Activated naive CD4-positive, alpha-beta T cell treated with anti-CD3 and anti-CD28 coated beads, Interleukin-2, amount 50 U/mL, for 16 hours (primary cell): ENCODE measurements around the gene ARPC2.

Experiments used
- DNase-seq: peaks from one replicate; pipeline ENCODE4 v3.0.0-alpha.2; 2020

Gene ARPC2

DNA sequence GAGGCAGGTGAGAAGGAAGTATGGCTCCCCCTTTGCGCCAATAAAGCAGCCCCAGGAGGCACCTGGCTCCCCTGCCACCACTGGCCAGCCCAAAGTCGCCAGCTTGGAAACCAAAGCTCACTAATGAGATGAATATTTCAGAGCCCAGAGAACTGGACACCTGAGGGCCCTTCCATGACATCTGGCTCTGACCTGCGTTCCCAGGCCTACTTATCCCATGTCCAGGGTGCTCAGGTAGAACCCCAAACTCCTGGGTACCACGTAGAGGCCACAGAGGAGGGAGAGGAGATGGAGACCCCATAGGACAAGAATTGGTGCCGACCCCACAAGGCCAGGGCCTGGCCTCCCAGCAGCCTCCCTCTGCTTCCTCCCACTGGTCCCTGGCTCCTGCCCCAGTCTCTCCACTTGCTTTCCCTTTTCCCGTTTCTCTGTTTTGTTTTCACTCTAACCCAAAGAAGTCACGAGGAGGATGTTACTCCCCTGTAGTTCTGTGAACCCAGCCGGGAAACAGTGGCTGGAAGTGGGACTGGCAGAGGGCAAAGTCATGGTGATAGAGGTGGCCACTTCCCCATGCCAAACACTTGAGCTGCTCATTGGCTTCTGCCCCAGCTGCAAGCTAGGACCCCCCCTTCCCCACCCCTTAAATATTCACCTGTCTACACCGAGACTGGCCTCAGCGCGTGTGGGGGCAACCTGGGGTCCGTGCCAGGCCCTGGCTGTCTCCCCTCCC, 74.5 kb downstream of the ARPC2 start:
- no peak for DNase-seq

- DNase-seq: peak; percentile 81
Observed at GRCh38 chr2:218292048-218293014, 75.3 kb downstream of the ARPC2 start, which contains the start of gene TMBIM1. Gene TMBIM1 (minus strand): TSS chr2:218292503. CDS start chr2:218282141, 10,362 bp downstream.

DNA sequence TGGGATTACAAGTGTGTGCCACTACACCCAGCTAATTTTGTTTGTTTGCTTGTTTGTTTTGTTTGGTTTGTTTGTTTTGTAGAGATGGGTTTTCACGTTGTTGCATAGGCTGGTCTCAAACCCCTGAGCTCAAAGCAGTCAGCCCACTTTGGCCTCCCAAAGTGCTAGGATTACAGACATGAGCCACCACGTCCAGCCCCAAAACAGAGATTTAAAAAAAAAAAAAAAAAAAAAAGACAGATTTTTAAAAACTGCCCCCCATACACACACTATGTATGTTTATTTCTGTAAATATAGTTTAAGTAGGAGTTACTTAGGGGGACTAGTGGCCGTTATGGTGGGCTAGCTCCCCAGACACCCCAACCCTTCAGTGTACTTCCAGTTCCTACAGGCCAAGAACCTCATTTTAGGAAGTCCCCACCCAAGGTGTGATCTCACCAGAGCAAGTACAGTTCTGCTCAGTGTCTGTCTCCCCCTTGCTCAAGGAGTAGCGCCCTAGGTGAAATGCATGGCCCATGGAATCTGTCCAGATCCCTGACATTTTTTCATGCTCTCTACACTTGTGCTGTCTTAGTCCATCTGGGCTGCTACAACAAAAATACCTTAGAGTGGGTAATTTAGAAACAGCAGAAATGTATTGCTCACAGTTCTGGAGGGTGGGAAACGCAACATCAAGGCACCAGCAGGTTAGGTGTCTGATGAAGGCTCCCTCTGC, 76.9 kb downstream of the ARPC2 start:
- no peak for DNase-seq

GRCh38 chr2:218294430-218295022, 77.5 kb downstream of the ARPC2 start:
- no peak for DNase-seq

DNA sequence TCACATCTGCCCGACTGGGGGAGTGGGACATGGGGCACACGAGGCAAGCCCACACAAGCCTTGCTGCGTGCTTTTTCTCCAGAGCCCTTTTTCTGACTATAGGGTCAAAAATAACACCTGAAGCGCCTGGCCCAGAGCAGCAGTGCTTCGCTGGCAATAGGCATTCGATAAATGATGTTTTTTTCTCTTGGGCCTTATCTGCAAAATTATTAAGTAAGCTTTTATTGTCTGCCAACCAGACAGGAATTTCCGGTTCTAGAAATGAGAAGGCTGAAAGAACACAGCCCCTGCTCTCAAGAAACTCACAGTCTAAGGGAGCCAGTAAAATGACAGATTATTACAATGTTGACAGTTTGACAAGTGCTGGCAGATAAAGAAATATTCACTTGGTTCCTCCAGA, 78.0 kb downstream of the ARPC2 start:
- DNase-seq: no peak

DNA sequence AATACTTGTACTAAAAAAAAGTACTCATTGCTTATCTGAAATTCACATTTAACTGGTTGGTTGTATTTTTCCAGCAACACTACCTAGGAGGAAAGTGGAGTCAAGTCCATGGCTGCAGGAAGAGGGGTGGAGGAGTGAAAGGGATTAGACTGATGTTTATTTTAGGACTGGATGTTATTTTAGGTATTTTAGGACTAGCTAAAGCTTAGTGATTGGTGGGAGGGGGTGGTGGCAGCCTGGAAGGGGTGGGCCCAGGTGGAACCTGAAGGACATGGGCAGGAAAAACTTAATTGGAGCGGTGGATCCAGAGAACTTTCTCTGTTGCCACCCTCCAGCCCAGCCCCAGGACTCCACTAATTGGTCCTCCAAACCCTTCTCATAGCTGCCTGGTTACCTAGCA, 79.2 kb downstream of the ARPC2 start:
- no peak for DNase-seq

- no peak for DNase-seq
Observed at GRCh38 chr2:218296847-218297246, 79.9 kb downstream of the ARPC2 start.

DNA sequence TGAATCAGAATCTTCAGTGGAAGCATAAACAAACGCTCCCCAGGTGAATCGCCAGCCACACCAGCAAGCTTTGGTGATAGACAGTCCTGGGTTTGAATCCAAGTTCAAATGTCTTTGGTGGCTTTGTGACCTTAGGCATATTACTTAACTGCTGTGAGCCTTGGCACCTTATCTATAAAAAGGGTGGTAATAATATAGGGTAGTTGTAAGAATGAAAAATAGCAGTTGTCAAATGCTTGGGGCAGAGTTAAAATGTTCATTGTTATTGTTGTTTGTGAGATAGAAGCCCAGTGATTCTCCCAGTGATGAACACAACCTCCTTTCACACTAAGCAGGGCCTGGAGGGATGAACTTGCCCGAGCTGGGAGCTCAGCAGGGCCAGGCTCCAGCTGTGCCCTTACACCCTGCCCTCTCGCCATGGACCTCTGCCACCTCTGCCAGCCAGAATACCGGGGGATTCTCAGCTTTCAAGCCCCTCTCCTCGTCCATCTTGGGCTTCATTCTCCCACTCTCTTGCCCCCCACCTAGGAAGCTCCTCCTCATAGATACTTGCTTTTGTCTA, 81.4 kb downstream of the ARPC2 start:
- no peak for DNase-seq

- DNase-seq: no peak
Observed at GRCh38 chr2:218300141-218300540, 83.2 kb downstream of the ARPC2 start.

- peak; percentile 83 for DNase-seq
Observed at GRCh38 chr2:218301176-218301819, 84.3 kb downstream of the ARPC2 start.
